HG02884 (cell line): ENCODE data around the gene ITCH.

Source experiments
- ATAC-seq: cut with Tn5 transposase; IDR thresholded peaks from one replicate; pipeline ENCODE4 v1.9.1; 2021; ENCODE audit warnings: mild to moderate bottlenecking, moderate library complexity; ENCODE audit not compliant: unreplicated experiment

The ITCH gene

GRCh38 chr20:34526466-34526865 is 163.4 kb downstream of the ITCH start:
- no peak for ATAC-seq

- ATAC-seq: no peak
Observed at GRCh38 chr20:34527016-34527415, 163.9 kb downstream of the ITCH start.

- no peak for ATAC-seq
Observed at GRCh38 chr20:34528921-34529297, 165.8 kb downstream of the ITCH start.

- ATAC-seq: no peak
Observed at GRCh38 chr20:34529742-34530141, 166.7 kb downstream of the ITCH start.

- no peak for ATAC-seq
Observed at GRCh38 chr20:34530342-34530741, 167.3 kb downstream of the ITCH start.

- no peak for ATAC-seq
Observed at GRCh38 chr20:34531608-34532265, 168.7 kb downstream of the ITCH start.

- no peak for ATAC-seq
Observed at GRCh38 chr20:34532320-34532719, 169.2 kb downstream of the ITCH start.

- ATAC-seq: no peak
Observed at GRCh38 chr20:34532756-34533155, 169.7 kb downstream of the ITCH start.

GRCh38 chr20:34534391-34535165 is 171.5 kb downstream of the ITCH start:
- no peak for ATAC-seq

GRCh38 chr20:34535301-34535840 is 172.3 kb downstream of the ITCH start:
- ATAC-seq: no peak

GRCh38 chr20:34535857-34536256 is 172.8 kb downstream of the ITCH start:
- no peak for ATAC-seq

- no peak for ATAC-seq
Observed at GRCh38 chr20:34536798-34537394, 173.8 kb downstream of the ITCH start.

GRCh38 chr20:34537651-34538050 is 174.6 kb downstream of the ITCH start:
- ATAC-seq: no peak

GRCh38 chr20:34538671-34539123 is 175.6 kb downstream of the ITCH start:
- ATAC-seq: no peak

- ATAC-seq: no peak
Observed at GRCh38 chr20:34539756-34540155, 176.7 kb downstream of the ITCH start.

GRCh38 chr20:34540596-34541263 is 177.7 kb downstream of the ITCH start:
- ATAC-seq: no peak

- no peak for ATAC-seq
Observed at GRCh38 chr20:34541264-34541901, 178.3 kb downstream of the ITCH start.

- ATAC-seq: no peak
Observed at GRCh38 chr20:34541917-34542316, 178.8 kb downstream of the ITCH start.

- no peak for ATAC-seq
Observed at GRCh38 chr20:34542439-34542838, 179.4 kb downstream of the ITCH start.

- ATAC-seq: no peak
Observed at GRCh38 chr20:34543463-34544056, 180.5 kb downstream of the ITCH start.
